K562 (cell line): Measurements from ENCODE around the gene ZNF709. TPM values are rescaled to one million over a fixed set of nuclear protein-coding genes. Genes with fewer than 3 reads are reported as not detected.

Experiments used
- ATAC-seq: fragments of 200-7000 bp; cut with Tn5 transposase; 3 replicates; pipeline ENCODE4 v1.9.1; 2020; ENCODE audit warnings: moderate library complexity
- BruUV-seq: library from RNA; stranded (reverse); fragments of 400-500 nt; replicated peaks from 2 replicates; lab custom pipeline; 2021; lab: Mats Ljungman, UMichigan
- CTCF ChIA-PET: fragments of 300-600 bp; formaldehyde crosslinking; extraction: SDS; loops from one replicate; lab custom pipeline; 2021; ENCODE audit warnings: low intra/inter-chr PET ratio; lab: Yijun Ruan, JAX
- POLR2A ChIA-PET: fragments of 300-600, 350-650 bp; sonication (Branson Sonifier 250); formaldehyde crosslinking; extraction: SDS; loops from one replicate; lab custom pipeline; 2021; ENCODE audit warnings: antibody characterized with exemption, inconsistent platforms; lab: Yijun Ruan, JAX
- DNase-seq, 4 experiments: peaks; one replicate each; pipeline versions ENCODE4 v3.0.0 to v3.0.0-alpha.2; 2011 to 2018; ENCODE audit warnings: low spot score in 3 of 4, mixed read lengths in 3 of 4; ENCODE audit errors: extremely low read depth in 1 of 4
- FAIRE-seq: peaks from 2 replicates; lab custom pipeline; 2011; peaks lifted over from hg19 to GRCh38; lab: Jason Lieb, UNC
- H2AFZ ChIP-seq: 2 replicates; pipeline ENCODE4 v1.6.0; 2011; ENCODE audit warnings: low read depth, low read length, control low read depth, inconsistent platforms
- H3K27ac ChIP-seq: fragments of 200-600 bp; 3 replicates; pipeline ENCODE4 v1.8.0; 2011; ENCODE audit warnings: low read depth, mild to moderate bottlenecking, control low read depth, inconsistent platforms, low read length, moderate library complexity, mixed read lengths; ENCODE audit errors: extremely low read depth
- H3K27me3 ChIP-seq, 2 experiments: fragments of 300-600 bp in 1 of 2; 2 replicates in 1 of 2; 3 replicates in 1 of 2; pipeline versions ENCODE4 v1.6.0 to v1.8.0; 2011; ENCODE audit warnings: inconsistent platforms in 2 of 2, low read length in 2 of 2, mild to moderate bottlenecking in 1 of 2, mixed read lengths in 1 of 2, moderate library complexity in 1 of 2; ENCODE audit not compliant: control insufficient read depth in 2 of 2, insufficient read depth in 2 of 2
- H3K36me3 ChIP-seq: fragments of 300-600 bp; 3 replicates; pipeline ENCODE4 v1.8.0; 2011; ENCODE audit warnings: mild to moderate bottlenecking, low read length, inconsistent platforms; ENCODE audit not compliant: control insufficient read depth, insufficient read depth
- H3K4me1 ChIP-seq, 2 experiments: fragments of 200-600 bp in 1 of 2; replicated peaks in 1 of 2; 2 replicates in 1 of 2; 3 replicates in 1 of 2; pipeline versions ENCODE4 v1.5.1 to v1.8.0; 2011; ENCODE audit warnings: inconsistent platforms in 2 of 2, low read length in 2 of 2, mild to moderate bottlenecking in 1 of 2, mixed read lengths in 1 of 2, moderate library complexity in 1 of 2; ENCODE audit not compliant: control insufficient read depth in 2 of 2, insufficient read depth in 2 of 2
- H3K4me2 ChIP-seq: 2 replicates; pipeline ENCODE4 v1.6.1; 2011; ENCODE audit warnings: low read length, control low read depth, inconsistent platforms, mixed read lengths; ENCODE audit not compliant: insufficient read depth
- H3K4me3 ChIP-seq: fragments of 200-600 bp; sonication (generic), shearing (Covaris generic); 2 replicates; pipeline ENCODE4 v1.5.1; 2016; ENCODE audit warnings: control low read depth, inconsistent platforms
- H3K79me2 ChIP-seq: fragments of 200-600 bp; 3 replicates; pipeline ENCODE4 v1.8.0; 2011; ENCODE audit warnings: low read length, inconsistent platforms; ENCODE audit not compliant: control insufficient read depth, insufficient read depth
- H3K9ac ChIP-seq, 2 experiments: 2 replicates each; pipeline versions ENCODE4 v1.6.0 to v1.6.1; 2011; ENCODE audit warnings: low read depth in 2 of 2, low read length in 2 of 2, control low read depth in 1 of 2, inconsistent platforms in 1 of 2, mild to moderate bottlenecking in 1 of 2, mixed read lengths in 1 of 2; ENCODE audit not compliant: insufficient read depth in 1 of 2
- H3K9me1 ChIP-seq: one replicate; pipeline ENCODE4 v1.6.0; 2011; ENCODE audit warnings: inconsistent platforms, mild to moderate bottlenecking, low read length, moderate library complexity; ENCODE audit not compliant: control insufficient read depth, insufficient read depth
- H3K9me3 ChIP-seq: replicated peaks from 2 replicates; pipeline ENCODE4 v1.5.1; 2011; ENCODE audit warnings: low read depth, low read length, inconsistent platforms; ENCODE audit not compliant: control insufficient read depth, insufficient read depth
- H4K20me1 ChIP-seq: replicated peaks from 2 replicates; pipeline ENCODE4 v1.6.1; 2011; ENCODE audit warnings: low read length, inconsistent platforms, mixed read lengths; ENCODE audit not compliant: control insufficient read depth, insufficient read depth
- HDAC1 ChIP-seq, 2 experiments: fragments of 450-650 bp; IDR thresholded peaks; 2 replicates each; pipeline ENCODE4 v1.6.1; 2016 to 2017; ENCODE audit warnings: inconsistent platforms in 1 of 2, mild to moderate bottlenecking in 1 of 2, moderate library complexity in 1 of 2
- MXD1 ChIP-seq: fragments of 250-450 bp; sonication (Bioruptor Pico); IDR thresholded peaks from 2 replicates; pipeline ENCODE4 v1.8.0; 2021; ENCODE audit warnings: borderline replicate concordance, mild to moderate bottlenecking, moderate library complexity; ENCODE audit not compliant: poor library complexity, severe bottlenecking
- NFIX ChIP-seq: fragments of 250-450 bp; sonication (Bioruptor Pico); IDR thresholded peaks from 2 replicates; pipeline ENCODE4 v1.4.0; 2020; ENCODE audit warnings: low read depth, mild to moderate bottlenecking, moderate library complexity
- SAFB2 ChIP-seq: fragments of 200-400 bp; formaldehyde crosslinking; IDR thresholded peaks from 2 replicates; pipeline ENCODE4 v1.6.1; 2018; ENCODE audit warnings: borderline replicate concordance, low read length, low read depth, moderate library complexity; ENCODE audit not compliant: severe bottlenecking
- SMAD2 ChIP-seq: fragments of 150-350 bp; IDR thresholded peaks from 2 replicates; pipeline ENCODE4 v1.6.1; 2014; ENCODE audit warnings: low read depth, mild to moderate bottlenecking, low read length
- SMARCC2 ChIP-seq: fragments of 450-650 bp; IDR thresholded peaks from 2 replicates; pipeline ENCODE4 v1.6.1; 2017; ENCODE audit warnings: antibody characterized with exemption, moderate library complexity, mild to moderate bottlenecking, low read depth
- ZFX ChIP-seq: sonication (generic); formaldehyde crosslinking; IDR thresholded peaks from 2 replicates; pipeline ENCODE4 v1.8.0; 2022; ENCODE audit warnings: mild to moderate bottlenecking, missing genetic modification reagents, moderate library complexity
- WGBS: fragments of 100-300 bp; shearing (Covaris generic); methylation state at CpG from one replicate; pipeline ENCODE4 v1.1.6; 2016; ENCODE audit warnings: low coverage, mixed read lengths; ENCODE audit not compliant: insufficient coverage; ENCODE audit errors: missing lambda C conversion rate; 5-methylcytosine and 5-hydroxymethylcytosine counted together
- in situ Hi-C: fragments of 300-500 bp; cut with MboI; formaldehyde crosslinking; loops from 4 replicates; pipeline ENCODE4 v1.15.0; 2018; ENCODE audit warnings: inconsistent platforms, mixed read lengths
- intact Hi-C: fragments of 100-400 bp; cut with micrococcal nuclease; formaldehyde crosslinking; loops from 2 replicates; pipeline ENCODE4 v1.14.2; 2022
- polyA plus RNA-seq, 8 experiments: library from polyadenylated mRNA; depleted of rRNA in 4 of 8; stranded (reverse) in 5 of 8; unstranded in 3 of 8; fragments of >200 nt; fragmentation: Nextera tagmentation in 2 of 8; fragmentation: Illumina TruSeq in 1 of 8; extraction: Ambion mirVana in 2 of 8; extraction: Trizol in 1 of 8; gene quantifications; 2 replicates each; pipeline versions ENCODE4 v1.2.1 to v1.2.3, GENCODE V29; 2011 to 2014; ENCODE audit warnings: inconsistent platforms in 1 of 8, missing spikeins in 1 of 8
- total RNA-seq, 7 experiments: library from RNA; depleted of rRNA in 6 of 7; stranded (reverse); fragments of >200 nt in 6 of 7; fragmentation: Illumina TruSeq in 2 of 7; extraction: Trizol in 2 of 7; gene quantifications; 2 replicates each; pipeline versions ENCODE4 v1.2.1 to v1.2.3, GENCODE V29; 2011 to 2021; ENCODE audit warnings: low replicate concordance in 1 of 7
- TF ChIP-seq, protein P1 (sequence below): sonication (generic); formaldehyde crosslinking; IDR thresholded peaks from 2 replicates; pipeline ENCODE4 v1.8.1; 2023; ENCODE audit warnings: mild to moderate bottlenecking, missing genetic modification reagents
- TF ChIP-seq, protein P2 (sequence below): sonication (generic); formaldehyde crosslinking; IDR thresholded peaks from 2 replicates; pipeline ENCODE4 v1.9.0; 2022; ENCODE audit warnings: mild to moderate bottlenecking, missing genetic modification reagents
- TF ChIP-seq, protein P3 (sequence below), 2 experiments: fragments of 250-450 bp in 1 of 2; fragments of 450-650 bp in 1 of 2; sonication (Bioruptor Pico) in 1 of 2; IDR thresholded peaks; 2 replicates each; pipeline versions ENCODE4 v1.6.1 to v1.8.0; 2016 to 2021; ENCODE audit warnings: mild to moderate bottlenecking in 2 of 2, moderate library complexity in 2 of 2, missing compliant biosample characterization in 1 of 2, missing genetic modification characterization in 1 of 2

Gene ZNF709
- total and polyA plus RNA-seq, 9 of the 15 experiments (the other 6 are each of a cell fraction or from before 2014, with no cell fraction given), result 0.07 to 0.69 (median 0.18) TPM

GRCh38 chr19:12496480-12496879 is 11.9 kb upstream of the ZNF709 start:
- Histone ChIP-seq H3K27ac (no peak overlapping the region), H3K36me3 (no peaks in the 10 kb centered on the region), H3K9me3 (no peaks in the 10 kb centered on the region; the same call in 1 of the 2 replicates), H3K4me1 (peaks cover 3 to 8% of the 10 kb centered on the region in 2 experiments; a peak in 3 of 5 replicates), H3K79me2 (no peaks in the 10 kb centered on the region), H2AFZ (no peak overlapping the region), H3K9me1 (no peaks in the 10 kb centered on the region), H3K4me2 (no peak overlapping the region), H3K27me3 (no peaks in the 10 kb centered on the region; a peak in 1 of 5 replicates), H4K20me1 (no peaks in the 10 kb centered on the region), H3K4me3 (no peak overlapping the region), H3K9ac (no peak overlapping the region)
- TF ChIP-seq SAFB2 (no peak), ZFX (CRISPR knock-in tag) (no peak), SMARCC2 (no peak), MXD1 (CRISPR knock-in tag) (no peak), NFIX (CRISPR knock-in tag) (no peak), HDAC1 (IDR thresholded peaks at IDR 0.05) (no peak), SMAD2 (no peak)
- TF ChIP-seq, protein P1, sequence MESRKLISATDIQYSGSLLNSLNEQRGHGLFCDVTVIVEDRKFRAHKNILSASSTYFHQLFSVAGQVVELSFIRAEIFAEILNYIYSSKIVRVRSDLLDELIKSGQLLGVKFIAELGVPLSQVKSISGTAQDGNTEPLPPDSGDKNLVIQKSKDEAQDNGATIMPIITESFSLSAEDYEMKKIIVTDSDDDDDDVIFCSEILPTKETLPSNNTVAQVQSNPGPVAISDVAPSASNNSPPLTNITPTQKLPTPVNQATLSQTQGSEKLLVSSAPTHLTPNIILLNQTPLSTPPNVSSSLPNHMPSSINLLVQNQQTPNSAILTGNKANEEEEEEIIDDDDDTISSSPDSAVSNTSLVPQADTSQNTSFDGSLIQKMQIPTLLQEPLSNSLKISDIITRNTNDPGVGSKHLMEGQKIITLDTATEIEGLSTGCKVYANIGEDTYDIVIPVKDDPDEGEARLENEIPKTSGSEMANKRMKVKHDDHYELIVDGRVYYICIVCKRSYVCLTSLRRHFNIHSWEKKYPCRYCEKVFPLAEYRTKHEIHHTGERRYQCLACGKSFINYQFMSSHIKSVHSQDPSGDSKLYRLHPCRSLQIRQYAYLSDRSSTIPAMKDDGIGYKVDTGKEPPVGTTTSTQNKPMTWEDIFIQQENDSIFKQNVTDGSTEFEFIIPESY, result no peak
- TF ChIP-seq, protein P2, sequence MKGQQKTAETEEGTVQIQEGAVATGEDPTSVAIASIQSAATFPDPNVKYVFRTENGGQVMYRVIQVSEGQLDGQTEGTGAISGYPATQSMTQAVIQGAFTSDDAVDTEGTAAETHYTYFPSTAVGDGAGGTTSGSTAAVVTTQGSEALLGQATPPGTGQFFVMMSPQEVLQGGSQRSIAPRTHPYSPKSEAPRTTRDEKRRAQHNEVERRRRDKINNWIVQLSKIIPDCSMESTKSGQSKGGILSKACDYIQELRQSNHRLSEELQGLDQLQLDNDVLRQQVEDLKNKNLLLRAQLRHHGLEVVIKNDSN (CRISPR knock-in tag), result no peak
- TF ChIP-seq, protein P3, sequence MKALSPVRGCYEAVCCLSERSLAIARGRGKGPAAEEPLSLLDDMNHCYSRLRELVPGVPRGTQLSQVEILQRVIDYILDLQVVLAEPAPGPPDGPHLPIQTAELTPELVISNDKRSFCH (CRISPR knock-in tag; IDR thresholded peaks at IDR 0.05), result no peak
- TF ChIP-seq, protein P3 (tag; IDR thresholded peaks at IDR 0.05), result no peak
- BruUV-seq, result no TSS peak
- DNase-seq (no peak), FAIRE-seq (no peak), ATAC-seq (no peak)
- ChIA-PET POLR2A (interaction anchor here (0.8 to 1.8 kb wide), 3 partner anchors 9 to 23 kb away, joined by 4 to 6 read pairs (median 6); partner anchors contain the start of gene ZNF709), CTCF (no interaction called here)
- intact Hi-C loops (no loop called here), in situ Hi-C loops (no loop called here)
- WGBS, result 48% methylated on average over 5 of the region's 6 CpGs
